ENCODE measurements around the gene SARS1. TPM values are rescaled to one million over a fixed set of nuclear protein-coding genes. Genes with fewer than 3 reads are reported as not detected.

SARS1 gene
- total RNA-seq, 1 experiment from 2014 or later, result 129 TPM

GRCh38 chr1:109267743-109268300, 54.1 kb downstream of the SARS1 start:
- no peak overlapping the region for H3K27ac Mint-ChIP-seq (ENCODE audit: unreplicated experiment)
- no peaks in the 10 kb centered on the region for H3K27me3 Mint-ChIP-seq (ENCODE audit: unreplicated experiment)
- CTCF ChIA-PET, result interaction anchor here (1.1 kb wide), 1 partner anchor 15 kb away, joined by 4 read pairs; the partner anchor contains the start of gene PSRC1
- H3K4me3 Mint-ChIP-seq (ENCODE audit: low read depth, unreplicated experiment), result no peak overlapping the region
- intact Hi-C loops (cut with micrococcal nuclease; ENCODE audit: unreplicated experiment), result no loop called here
- peaks cover 10% of the 10 kb centered on the region for H3K36me3 Mint-ChIP-seq (ENCODE audit: insufficient read depth, unreplicated experiment)
- H3K9me3 Mint-ChIP-seq (ENCODE audit: low read depth, unreplicated experiment), result peaks cover 2% of the 10 kb centered on the region
- no peak for DNase-seq
- TF ChIP-seq CTCF (IDR thresholded peaks at IDR 0.05; ENCODE audit: unreplicated experiment), result no peak
- BruUV-seq (replicated peaks), result no TSS peak
- H3K4me1 Mint-ChIP-seq (ENCODE audit: low read depth, unreplicated experiment), result peaks cover 7% of the 10 kb centered on the region

- intact Hi-C loops (cut with micrococcal nuclease; ENCODE audit: unreplicated experiment), result no loop called here
- CTCF ChIA-PET, result no interaction called here
- no peak for TF ChIP-seq CTCF (IDR thresholded peaks at IDR 0.05; ENCODE audit: unreplicated experiment)
- H3K27ac Mint-ChIP-seq (ENCODE audit: unreplicated experiment), result no peak overlapping the region
- DNase-seq, result no peak
- no peak overlapping the region for H3K4me3 Mint-ChIP-seq (ENCODE audit: low read depth, unreplicated experiment)
- no peaks in the 10 kb centered on the region for H3K27me3 Mint-ChIP-seq (ENCODE audit: unreplicated experiment)
- peaks cover 2% of the 10 kb centered on the region for H3K9me3 Mint-ChIP-seq (ENCODE audit: low read depth, unreplicated experiment)
- H3K4me1 Mint-ChIP-seq (ENCODE audit: low read depth, unreplicated experiment), result peaks cover 7% of the 10 kb centered on the region
- H3K36me3 Mint-ChIP-seq (ENCODE audit: insufficient read depth, unreplicated experiment), result peaks cover 11% of the 10 kb centered on the region
- no TSS peak for BruUV-seq (replicated peaks)
Measured at GRCh38 chr1:109268431-109269211, 54.9 kb downstream of the SARS1 start.

GRCh38 chr1:109269212-109269980, 55.7 kb downstream of the SARS1 start:
- CTCF ChIA-PET, result no interaction called here
- TF ChIP-seq CTCF (IDR thresholded peaks at IDR 0.05; ENCODE audit: unreplicated experiment), result no peak
- intact Hi-C loops (cut with micrococcal nuclease; ENCODE audit: unreplicated experiment), result no loop called here
- no peaks in the 10 kb centered on the region for H3K27me3 Mint-ChIP-seq (ENCODE audit: unreplicated experiment)
- H3K36me3 Mint-ChIP-seq (ENCODE audit: insufficient read depth, unreplicated experiment), result peaks cover 18% of the 10 kb centered on the region
- H3K4me3 Mint-ChIP-seq (ENCODE audit: low read depth, unreplicated experiment), result no peak overlapping the region
- no TSS peak for BruUV-seq (replicated peaks)
- no peak overlapping the region for H3K27ac Mint-ChIP-seq (ENCODE audit: unreplicated experiment)
- H3K4me1 Mint-ChIP-seq (ENCODE audit: low read depth, unreplicated experiment), result peaks cover 9% of the 10 kb centered on the region
- DNase-seq, result no peak
- H3K9me3 Mint-ChIP-seq (ENCODE audit: low read depth, unreplicated experiment), result peaks cover 2% of the 10 kb centered on the region

GRCh38 chr1:109269981-109270622, 56.4 kb downstream of the SARS1 start:
- no peak for TF ChIP-seq CTCF (IDR thresholded peaks at IDR 0.05; ENCODE audit: unreplicated experiment)
- peaks cover 25% of the 10 kb centered on the region for H3K36me3 Mint-ChIP-seq (ENCODE audit: insufficient read depth, unreplicated experiment)
- intact Hi-C loops (cut with micrococcal nuclease; ENCODE audit: unreplicated experiment), result no loop called here

More at GRCh38 chr1:109269981-109270622, 56.4 kb downstream of the SARS1 start:
- no peak overlapping the region for H3K4me3 Mint-ChIP-seq (ENCODE audit: low read depth, unreplicated experiment)
- H3K27ac Mint-ChIP-seq (ENCODE audit: unreplicated experiment), result no peak overlapping the region
- no peaks in the 10 kb centered on the region for H3K27me3 Mint-ChIP-seq (ENCODE audit: unreplicated experiment)
- no TSS peak for BruUV-seq (replicated peaks)
- CTCF ChIA-PET, result no interaction called here
- peaks cover 13% of the 10 kb centered on the region for H3K4me1 Mint-ChIP-seq (ENCODE audit: low read depth, unreplicated experiment)
- DNase-seq, result no peak
- H3K9me3 Mint-ChIP-seq (ENCODE audit: low read depth, unreplicated experiment), result peaks cover 2% of the 10 kb centered on the region
